ENCODE data around the gene UST. TPM values are rescaled to one million over a fixed set of nuclear protein-coding genes. Genes with fewer than 3 reads are reported as not detected.

The UST gene
- total RNA-seq, 4 donors from 2014 or later: 2.3 to 8.4 (median 2.8) TPM

DNA sequence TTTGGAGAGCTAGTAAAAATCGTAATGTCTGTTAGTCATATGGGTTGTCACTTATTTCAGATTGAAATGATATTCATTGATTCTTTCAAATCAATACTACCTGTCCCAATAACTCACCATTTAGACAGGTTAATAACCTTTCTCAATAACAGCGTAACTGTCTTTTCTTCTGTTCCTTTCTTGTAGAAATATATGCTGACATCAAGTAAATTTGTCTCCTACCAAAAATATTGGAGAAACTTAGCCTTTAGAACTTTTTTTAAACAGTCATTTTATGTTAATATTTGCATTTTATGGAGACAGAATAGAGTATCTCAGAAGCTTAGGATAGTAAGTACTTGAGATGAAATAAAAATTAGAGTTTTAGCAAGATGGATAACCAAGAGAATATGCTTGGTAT is 278.2 kb downstream of the UST start:
- Histone ChIP-seq H3K9me3 (no peaks in the 10 kb centered on the region), H3K4me1 (peaks cover 0 to 6% of the 10 kb centered on the region in 2 donors), H3K4me3 (no peak overlapping the region), H3K36me3 (no peaks in the 10 kb centered on the region), H3K27ac (no peak overlapping the region), H3K27me3 (no peaks in the 10 kb centered on the region)
- DNase-seq: no peak
- no peak for ATAC-seq
- TF ChIP-seq POLR2A (IDR thresholded peaks at IDR 0.05): no peak
- TF ChIP-seq, protein P1, sequence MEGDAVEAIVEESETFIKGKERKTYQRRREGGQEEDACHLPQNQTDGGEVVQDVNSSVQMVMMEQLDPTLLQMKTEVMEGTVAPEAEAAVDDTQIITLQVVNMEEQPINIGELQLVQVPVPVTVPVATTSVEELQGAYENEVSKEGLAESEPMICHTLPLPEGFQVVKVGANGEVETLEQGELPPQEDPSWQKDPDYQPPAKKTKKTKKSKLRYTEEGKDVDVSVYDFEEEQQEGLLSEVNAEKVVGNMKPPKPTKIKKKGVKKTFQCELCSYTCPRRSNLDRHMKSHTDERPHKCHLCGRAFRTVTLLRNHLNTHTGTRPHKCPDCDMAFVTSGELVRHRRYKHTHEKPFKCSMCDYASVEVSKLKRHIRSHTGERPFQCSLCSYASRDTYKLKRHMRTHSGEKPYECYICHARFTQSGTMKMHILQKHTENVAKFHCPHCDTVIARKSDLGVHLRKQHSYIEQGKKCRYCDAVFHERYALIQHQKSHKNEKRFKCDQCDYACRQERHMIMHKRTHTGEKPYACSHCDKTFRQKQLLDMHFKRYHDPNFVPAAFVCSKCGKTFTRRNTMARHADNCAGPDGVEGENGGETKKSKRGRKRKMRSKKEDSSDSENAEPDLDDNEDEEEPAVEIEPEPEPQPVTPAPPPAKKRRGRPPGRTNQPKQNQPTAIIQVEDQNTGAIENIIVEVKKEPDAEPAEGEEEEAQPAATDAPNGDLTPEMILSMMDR (IDR thresholded peaks at IDR 0.05 in 4 of 5, conservative IDR thresholded peaks at IDR 0.05 in 1 of 5): no peak
- in situ Hi-C loops (cut with MboI; ENCODE audit: low sequenced_read_pairs in 4 of 4): loop anchor here in 1 of 4 donors (10.0 kb wide), 1 partner anchor 490 kb away; no protein-coding TSS in a partner anchor
- intact Hi-C loops (cut with DNase I; ENCODE audit: low total_unique reads): no loop called here

DNA sequence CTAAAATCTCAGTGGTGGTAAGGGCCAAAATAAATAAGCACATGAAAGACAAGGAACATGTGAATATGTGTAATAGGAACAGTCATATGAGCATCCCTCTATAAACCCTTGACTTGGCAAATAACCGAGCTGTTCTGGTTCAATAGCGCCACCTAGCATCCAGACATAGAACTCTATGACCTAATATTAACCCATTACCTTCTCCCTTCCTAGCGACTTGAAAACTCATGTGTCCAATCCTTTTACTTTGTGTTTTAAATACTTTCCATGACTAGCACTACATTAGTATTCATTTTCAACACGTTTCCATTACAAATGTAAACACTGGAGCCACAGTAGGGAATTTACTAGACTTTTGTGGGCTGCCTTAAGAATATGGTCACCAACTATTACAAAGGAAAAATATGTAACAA is 279.7 kb downstream of the UST start:
- H3K4me3 ChIP-seq: no peak overlapping the region
- peak; percentile 36 to 49 for ATAC-seq
- no peaks in the 10 kb centered on the region for H3K36me3 ChIP-seq
- no peak overlapping the region for H3K27ac ChIP-seq
- no peaks in the 10 kb centered on the region for H3K27me3 ChIP-seq
- intact Hi-C loops (cut with DNase I; ENCODE audit: low total_unique reads): no loop called here
- in situ Hi-C loops (cut with MboI; ENCODE audit: low sequenced_read_pairs in 4 of 4): loop anchor here in 1 of 4 donors (10.0 kb wide), 1 partner anchor 488 kb away; no protein-coding TSS in a partner anchor
- no peak for DNase-seq
- TF ChIP-seq POLR2A (IDR thresholded peaks at IDR 0.05): no peak
- TF ChIP-seq, protein P1 (IDR thresholded peaks at IDR 0.05 in 4 of 5, conservative IDR thresholded peaks at IDR 0.05 in 1 of 5): peak in 1 of 5 experiments; percentile 24
- H3K9me3 ChIP-seq: no peaks in the 10 kb centered on the region
- H3K4me1 ChIP-seq: peaks cover 0 to 6% of the 10 kb centered on the region in 2 donors

DNA sequence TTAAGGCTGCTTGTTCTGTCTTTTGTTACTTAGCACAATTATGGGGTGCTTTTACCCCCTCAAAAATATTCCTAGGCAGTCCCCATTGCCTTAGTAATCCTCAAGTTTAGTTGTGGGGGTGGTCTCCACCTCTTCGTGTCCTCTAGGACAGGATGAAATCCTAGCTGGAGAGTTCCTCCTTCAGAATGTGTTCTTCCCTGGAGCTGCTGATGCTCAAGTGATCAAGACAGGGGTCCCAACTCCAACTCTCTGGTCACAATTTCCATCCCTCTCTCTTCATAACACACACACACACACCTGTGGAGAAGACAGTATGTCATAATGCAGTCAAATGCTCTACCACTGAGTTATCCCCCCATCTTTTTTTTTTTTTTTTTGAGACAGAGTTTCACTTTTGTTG is 280.7 kb downstream of the UST start:
- TF ChIP-seq, protein P1 (IDR thresholded peaks at IDR 0.05 in 4 of 5, conservative IDR thresholded peaks at IDR 0.05 in 1 of 5): no peak
- no peak for TF ChIP-seq POLR2A (IDR thresholded peaks at IDR 0.05)
- Histone ChIP-seq H3K4me1 (peaks cover 0 to 6% of the 10 kb centered on the region in 2 donors), H3K9me3 (no peaks in the 10 kb centered on the region), H3K4me3 (no peak overlapping the region), H3K27me3 (no peaks in the 10 kb centered on the region), H3K36me3 (no peaks in the 10 kb centered on the region), H3K27ac (no peak overlapping the region)
- no peak for ATAC-seq
- intact Hi-C loops (cut with DNase I; ENCODE audit: low total_unique reads): no loop called here
- in situ Hi-C loops (cut with MboI; ENCODE audit: low sequenced_read_pairs in 4 of 4): loop anchor here in 1 of 4 donors (10.0 kb wide), 1 partner anchor 487 kb away; no protein-coding TSS in a partner anchor
- DNase-seq: no peak

DNA sequence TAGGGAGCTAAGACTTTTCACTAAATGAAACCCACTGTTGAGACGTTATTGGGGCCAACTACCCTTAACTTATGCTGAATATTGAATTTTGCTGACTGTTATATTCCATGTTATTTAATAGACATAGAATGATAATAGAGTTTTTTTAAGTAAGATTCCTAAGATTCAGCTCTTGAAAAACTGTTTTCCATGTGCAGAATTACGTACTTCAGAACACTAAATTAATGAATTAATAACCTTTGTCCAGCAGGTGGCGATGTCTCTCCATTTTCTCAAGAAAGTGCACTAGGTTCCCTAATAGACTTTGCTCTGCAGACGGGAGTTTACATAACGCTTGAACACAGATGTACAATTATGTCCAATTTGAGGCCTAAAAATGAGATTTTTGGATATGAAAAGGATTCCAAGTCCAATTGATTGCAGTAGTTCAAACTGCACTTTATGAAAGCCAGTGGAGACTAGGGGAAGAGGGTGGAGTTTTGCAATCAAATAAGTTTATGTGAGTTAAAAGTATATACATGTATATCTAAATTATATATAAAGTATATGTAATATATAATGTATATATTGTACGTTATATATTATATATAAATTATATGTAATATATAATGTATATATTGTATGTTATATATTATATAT is 282.1 kb downstream of the UST start:
- DNase-seq (peak in 1 of 2 donors; percentile 40), ATAC-seq (peak; percentile 64 to 84)
- in situ Hi-C loops (cut with MboI; ENCODE audit: low sequenced_read_pairs in 4 of 4): loop anchor here in 1 of 4 donors (10.0 kb wide), 1 partner anchor 486 kb away; no protein-coding TSS in a partner anchor

More for the DNA sequence above, 282.1 kb downstream of the UST start:
- Histone ChIP-seq H3K9me3 (no peaks in the 10 kb centered on the region), H3K4me1 (peaks cover 0 to 6% of the 10 kb centered on the region in 2 donors), H3K36me3 (no peaks in the 10 kb centered on the region), H3K27ac (no peak overlapping the region), H3K4me3 (no peak overlapping the region), H3K27me3 (no peaks in the 10 kb centered on the region)
- intact Hi-C loops (cut with DNase I; ENCODE audit: low total_unique reads): loop anchor here (1.0 to 2.0 kb wide), 2 partner anchors 403 to 488 kb away; no protein-coding TSS in a partner anchor
- no peak for TF ChIP-seq POLR2A (IDR thresholded peaks at IDR 0.05)
- TF ChIP-seq, protein P1 (IDR thresholded peaks at IDR 0.05 in 4 of 5, conservative IDR thresholded peaks at IDR 0.05 in 1 of 5): peak; percentile 69 to 81 (median 71)

All from gastrocnemius medialis (tissue), 4 donors.